ENCODE measurements around the gene RAB24.
"Not testable (repeated sequence)": the region's sequence is repeated elsewhere in the genome, so short reads cannot be mapped to it uniquely, and the experiment has no call there.

RAB24 gene

DNA sequence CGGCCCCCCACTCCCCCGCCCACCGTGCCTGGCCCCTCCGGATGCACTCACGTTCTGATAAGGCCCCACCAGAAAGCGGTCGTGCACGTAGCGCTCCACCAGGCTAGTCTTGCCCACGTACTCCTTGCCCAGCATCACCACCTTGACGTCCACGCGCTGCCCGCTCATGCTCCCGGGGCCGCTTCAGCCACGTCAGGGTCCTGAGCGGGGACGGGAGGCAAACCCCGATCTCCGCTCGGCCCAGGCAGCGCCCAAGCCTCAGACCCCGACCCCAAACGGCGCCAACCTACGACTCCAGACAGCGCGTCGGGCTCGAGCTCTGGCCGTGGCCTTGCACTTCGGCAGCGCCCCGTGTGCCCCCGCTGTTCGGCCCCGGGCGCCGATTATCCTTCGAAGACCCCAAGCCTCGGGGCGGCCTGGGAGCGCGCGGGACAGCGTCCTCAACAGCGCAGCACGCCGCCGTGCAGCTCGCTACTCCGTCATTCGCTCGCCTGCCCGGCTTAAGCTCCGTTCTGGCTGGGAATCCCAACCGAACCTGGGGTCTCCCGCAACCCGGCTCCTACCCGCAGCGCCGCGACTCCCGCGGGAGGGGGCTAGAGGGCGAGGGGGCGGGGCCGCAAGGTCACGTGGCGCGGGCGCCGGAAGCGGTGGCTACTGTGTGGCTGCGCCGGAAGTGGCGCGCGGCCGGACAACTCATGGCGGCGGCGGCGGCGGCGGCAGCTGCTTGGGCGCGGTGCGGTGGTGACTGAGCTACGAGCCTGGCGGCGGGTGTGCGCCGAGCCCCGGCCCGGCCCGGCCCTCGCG, at the start of gene RAB24, which contains the start of gene PRELID1:
TSS of gene RAB24 (minus strand) at position 599 of the 804 bp plus-strand sequence. CDS start at position 168, 431 bp downstream.
TSS of gene PRELID1 (plus strand) at position 679 of the 804 bp plus-strand sequence. CDS start 187 bp downstream, outside the sequence.
- peak; percentile 72 to 87 (median 82) for DNase-seq

DNA sequence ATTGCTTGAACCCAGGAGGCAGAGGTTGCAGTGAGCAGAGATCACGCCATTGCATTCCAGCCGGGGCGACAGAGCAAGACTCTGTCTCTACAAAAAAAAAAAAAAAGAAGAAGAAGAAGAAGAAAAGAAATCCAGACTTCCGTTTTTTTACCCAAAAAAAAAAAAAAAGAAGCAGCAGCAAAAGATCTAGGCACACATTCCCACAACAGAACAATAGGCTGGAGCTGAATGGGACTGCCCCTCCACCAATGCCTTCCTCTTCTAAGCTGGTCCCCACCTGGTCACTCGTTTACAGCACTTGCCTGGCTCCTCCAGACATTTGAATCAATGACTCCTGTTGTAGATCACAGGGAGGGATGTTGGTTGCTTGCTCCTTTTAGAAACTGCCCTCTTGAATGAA, 49.6 kb upstream of the RAB24 start:
- no peak for DNase-seq

DNA sequence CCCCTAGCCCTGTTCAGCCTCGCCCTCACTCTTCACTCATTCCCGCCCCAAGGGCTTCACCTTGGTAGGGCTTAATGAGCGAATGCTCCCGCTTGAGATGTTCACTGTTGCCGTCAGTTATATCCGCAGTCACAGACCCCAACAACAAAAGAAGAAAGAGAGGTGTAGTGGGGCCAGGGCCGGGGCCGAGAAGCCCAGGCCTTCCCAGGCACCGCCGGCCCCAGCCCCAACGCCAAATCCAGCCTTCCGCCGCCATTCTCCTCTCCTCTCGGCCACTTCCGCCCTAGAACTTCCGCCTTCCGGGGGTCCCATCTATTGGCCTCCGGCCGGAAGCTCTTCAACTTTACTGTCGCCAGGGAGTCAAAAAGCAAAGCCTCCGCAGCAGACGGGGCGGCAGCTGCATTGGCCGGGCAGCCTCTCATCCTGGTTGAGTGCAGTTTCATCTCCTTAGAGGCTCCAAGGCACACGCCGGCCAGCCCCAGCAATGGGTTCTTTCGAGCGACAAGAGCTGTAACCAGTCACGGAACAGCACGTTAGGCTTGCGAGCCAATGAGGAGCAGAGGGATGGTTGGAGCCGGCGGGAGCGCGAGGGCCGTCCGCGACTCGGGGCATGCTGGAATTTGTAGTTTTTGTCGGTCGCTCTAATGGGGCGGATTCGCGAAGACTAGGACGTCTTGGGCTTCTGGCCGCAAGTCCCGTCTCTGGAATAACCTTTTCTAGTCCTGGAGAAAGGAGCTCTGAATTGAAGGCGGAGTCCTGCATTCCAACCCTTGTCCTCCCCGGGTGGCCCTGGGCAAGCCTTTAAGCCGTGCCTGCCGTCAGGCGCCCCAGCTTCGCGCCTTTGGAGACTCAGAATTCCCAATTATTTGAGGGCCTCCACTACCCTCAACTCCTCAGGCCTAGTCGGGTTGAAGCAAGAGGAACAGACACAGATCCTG, 48.1 kb upstream of the RAB24 start, which contains the start of gene LMAN2:
TSS of gene LMAN2 (minus strand) at position 277 of the 938 bp plus-strand sequence. CDS start at position 256, 21 bp downstream.
- peak; percentile 85 to 99 (median 90) for DNase-seq

DNA sequence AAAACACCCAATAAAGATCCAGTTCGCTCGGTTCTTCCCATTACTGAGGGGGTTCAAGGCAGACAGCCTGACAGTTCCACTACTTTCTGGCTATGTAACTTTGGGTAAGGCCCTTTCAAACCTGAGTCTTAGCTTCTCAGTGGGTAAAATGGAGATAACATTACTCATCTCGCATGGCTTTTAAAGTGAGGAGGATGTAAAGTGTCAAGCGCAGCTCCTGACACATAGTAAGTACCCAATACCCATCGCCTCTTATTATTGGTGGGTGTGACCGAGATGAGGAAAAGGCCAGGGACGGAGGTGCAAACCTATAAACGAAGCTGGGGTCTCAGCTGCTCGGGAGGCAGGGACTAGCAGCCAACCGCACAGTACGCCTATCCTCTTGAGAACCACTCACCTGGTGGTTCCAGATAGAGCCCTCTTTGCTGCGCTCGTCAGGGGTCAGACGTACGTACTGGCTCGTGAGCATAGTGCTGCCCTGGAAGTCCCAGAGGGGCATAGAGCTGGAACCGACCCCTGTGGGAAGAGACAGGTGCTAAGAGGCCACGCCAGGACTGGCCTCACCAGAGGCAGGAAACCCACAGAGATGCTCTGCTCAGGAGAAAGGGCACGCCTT, 47.4 kb upstream of the RAB24 start:
- no peak for DNase-seq

DNA sequence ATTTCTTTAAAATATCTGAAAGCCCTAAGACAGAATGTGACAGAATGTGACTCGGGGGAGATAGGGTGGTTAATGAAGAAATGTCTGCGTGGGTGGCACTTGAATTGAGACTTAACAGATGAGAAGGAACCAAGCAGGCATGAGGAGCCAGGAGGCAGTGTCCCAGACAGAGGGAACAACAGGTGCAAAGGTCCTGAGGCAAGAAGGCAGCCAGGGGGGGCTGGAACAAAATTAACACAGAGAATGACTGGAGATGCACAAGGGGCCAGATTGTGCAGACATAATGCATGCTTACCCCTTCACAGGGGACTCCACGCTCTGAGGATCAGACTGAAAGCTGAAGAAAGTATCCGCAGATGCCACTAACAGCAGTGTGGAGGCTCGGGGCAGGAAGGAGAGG, 46.2 kb upstream of the RAB24 start:
- no peak for DNase-seq

DNA sequence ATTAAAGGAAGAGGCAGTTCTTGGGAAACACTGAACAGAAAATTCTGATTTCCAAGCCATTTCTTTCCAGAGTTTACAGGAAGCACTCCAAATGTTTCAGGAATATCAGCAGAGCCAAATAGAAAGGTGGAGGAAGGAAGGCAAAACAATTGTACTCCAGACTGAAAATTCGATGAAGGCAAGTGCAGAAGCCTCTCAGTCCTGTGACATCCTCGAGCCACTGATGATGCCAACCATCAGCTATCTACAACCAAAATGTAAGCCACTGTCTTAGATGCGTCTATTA, 45.8 kb upstream of the RAB24 start:
- DNase-seq, result no peak

DNA sequence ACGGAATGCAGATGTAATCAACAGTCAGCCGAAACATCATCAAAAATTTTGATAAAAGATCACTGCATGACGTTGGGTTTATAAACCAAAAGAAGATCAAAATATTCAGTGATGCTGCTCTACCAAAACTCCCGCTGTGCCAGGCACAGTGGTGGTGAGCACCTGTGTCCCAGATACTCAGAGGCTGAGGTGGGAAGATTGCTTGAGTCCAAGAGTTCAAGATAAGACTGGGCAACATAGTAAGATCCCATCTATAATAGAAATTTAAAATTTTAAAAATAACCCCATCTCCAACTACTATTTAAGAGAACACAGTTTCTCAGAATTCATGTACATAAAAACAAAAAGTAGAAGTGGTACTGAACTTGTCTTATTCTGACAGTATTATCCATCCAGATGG, 44.2 kb upstream of the RAB24 start:
- DNase-seq, result no peak

DNA sequence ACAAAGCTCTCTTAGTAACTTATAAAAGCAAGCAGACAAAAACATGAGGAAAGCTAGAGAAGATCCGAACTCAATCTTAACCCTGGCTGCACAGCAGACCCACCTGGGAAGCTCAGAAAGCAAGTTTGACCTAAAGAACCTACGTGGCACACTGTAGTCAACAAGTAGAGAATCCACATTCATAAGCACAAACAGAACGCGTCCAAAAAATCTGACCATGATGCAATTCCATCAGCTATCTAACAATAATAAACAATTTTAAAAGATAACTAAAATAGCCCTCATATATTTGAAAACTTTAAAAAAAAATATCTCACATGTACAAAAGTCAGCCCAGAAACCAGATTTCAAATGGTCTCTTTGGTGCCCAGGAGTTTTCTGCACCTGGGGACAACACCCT, 43.3 kb upstream of the RAB24 start:
- DNase-seq, result no peak

DNA sequence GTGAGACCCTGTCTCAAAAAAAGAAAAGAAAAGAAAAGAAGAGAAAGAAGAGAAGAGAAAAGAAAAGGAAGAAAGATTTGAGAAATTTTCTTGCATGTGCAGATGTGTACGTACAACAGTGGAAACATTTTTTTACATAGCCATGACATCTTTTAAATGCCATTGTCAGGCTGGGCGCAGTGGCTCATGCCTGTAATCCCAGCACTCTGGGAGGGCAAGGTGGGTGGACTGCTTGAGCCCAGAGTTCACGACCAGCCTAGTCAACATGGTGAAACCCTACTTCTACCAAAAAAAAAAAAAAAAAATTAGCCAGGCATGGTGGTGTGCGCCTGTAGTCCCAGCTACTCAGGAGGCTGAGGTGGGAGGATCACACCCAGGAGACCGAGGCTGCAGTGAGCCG, 41.4 kb upstream of the RAB24 start:
- DNase-seq, result no peak

DNA sequence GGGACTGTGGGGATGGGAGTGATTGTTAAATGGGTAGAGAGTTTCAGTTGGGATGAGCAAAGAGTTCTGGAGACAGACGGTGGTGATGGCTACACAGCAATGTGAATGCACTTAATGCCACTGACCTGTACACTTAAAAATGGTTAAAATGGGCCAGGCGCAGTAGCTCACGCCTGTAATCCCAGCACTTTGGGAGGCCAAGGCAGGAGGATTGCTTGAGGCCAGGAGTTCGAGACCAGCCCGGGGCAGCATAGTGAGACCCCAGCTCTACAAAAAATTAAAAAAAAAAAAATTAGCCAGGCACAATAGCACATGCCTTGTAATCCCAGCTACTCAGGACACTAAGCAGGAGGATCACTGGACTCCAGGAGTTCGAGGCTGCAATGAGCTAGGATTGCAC, 40.3 kb upstream of the RAB24 start:
- DNase-seq, result no peak

DNA sequence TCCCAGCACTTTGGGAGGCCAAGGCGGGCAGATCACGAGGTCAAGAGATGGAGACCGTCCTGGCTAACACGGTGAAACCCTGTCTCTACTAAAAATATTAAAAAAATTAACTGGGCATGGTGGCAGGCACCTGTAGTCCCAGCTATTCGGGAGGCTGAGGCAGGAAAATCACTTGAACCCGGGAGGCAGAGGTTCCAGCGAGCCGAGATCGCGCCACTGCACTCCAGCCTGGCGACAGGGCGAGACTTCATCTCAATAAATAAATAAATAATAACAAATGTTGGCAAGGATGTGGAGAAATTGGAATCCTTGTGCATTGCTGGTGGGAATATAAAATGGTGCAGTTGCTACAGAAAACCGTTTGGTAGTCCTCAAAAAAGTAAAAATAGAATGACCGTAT, 39.5 kb upstream of the RAB24 start:
- DNase-seq, result not testable (repeated sequence)

DNA sequence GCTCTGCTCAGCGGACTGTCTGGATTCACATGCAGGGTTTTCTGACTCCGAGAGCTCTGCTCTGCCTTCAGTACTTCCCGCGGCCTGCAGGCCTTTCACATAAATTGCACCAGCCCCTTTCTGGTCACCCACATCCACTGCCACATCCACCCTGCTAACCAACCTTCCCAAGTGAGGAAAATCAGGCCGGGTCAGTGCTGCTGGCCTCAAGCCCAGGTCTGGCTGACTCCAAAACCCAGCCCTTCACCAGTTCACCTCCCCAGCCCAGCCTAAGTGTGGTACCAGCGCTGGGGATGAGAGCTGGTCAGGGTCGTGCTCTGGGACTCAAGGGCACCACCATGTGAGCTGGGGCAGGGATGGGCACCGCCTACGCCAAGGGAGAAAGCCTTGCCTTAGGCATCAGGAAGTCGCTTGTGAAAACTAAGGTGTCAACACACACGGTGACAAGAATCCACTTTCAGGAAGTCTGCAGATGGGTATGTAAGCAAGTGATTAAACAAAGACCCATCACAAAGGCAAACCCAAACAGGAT, 35.7 kb upstream of the RAB24 start:
- no peak for DNase-seq

DNA sequence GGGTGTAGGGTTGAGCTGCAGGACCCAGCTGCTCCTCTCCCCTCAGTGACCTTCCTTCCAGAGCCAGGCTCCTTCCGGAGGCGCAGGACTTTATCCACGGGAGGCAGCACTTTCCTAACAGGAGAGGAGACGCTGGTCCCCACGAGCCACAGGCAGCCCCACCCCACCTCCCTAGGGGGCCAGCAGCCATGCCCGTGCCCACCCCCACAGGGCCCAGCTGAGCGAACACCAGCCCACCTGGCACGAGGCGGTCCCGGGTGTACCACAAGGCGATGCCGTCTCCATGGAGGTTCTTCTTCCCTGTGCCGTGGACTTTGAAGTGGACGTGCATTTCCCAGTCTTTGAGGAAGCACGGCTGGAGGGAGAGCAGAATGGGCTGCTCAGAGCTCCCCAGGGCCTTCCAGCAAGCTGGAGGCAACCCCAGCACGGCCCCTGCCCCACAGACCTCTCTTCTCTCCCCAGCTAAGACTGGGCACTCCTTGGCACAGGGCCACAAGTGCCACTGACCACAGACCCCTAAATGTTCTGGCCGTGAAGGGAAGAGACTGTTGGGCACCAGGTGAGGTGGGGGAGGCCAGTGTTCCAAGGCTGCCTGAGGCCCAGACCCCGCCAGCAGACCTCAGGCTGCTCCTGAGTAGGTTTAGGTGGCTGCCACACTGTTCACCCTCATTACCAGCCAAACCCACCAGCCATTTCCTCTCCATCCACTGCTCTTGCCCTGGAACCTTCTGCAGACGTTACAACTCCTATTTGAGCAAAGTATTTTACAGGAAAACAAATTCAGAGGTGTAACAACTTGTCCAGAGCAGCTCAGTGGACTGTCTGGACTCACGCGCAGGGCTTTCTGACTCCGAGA, 35.0 kb upstream of the RAB24 start:
- DNase-seq, result no peak

DNA sequence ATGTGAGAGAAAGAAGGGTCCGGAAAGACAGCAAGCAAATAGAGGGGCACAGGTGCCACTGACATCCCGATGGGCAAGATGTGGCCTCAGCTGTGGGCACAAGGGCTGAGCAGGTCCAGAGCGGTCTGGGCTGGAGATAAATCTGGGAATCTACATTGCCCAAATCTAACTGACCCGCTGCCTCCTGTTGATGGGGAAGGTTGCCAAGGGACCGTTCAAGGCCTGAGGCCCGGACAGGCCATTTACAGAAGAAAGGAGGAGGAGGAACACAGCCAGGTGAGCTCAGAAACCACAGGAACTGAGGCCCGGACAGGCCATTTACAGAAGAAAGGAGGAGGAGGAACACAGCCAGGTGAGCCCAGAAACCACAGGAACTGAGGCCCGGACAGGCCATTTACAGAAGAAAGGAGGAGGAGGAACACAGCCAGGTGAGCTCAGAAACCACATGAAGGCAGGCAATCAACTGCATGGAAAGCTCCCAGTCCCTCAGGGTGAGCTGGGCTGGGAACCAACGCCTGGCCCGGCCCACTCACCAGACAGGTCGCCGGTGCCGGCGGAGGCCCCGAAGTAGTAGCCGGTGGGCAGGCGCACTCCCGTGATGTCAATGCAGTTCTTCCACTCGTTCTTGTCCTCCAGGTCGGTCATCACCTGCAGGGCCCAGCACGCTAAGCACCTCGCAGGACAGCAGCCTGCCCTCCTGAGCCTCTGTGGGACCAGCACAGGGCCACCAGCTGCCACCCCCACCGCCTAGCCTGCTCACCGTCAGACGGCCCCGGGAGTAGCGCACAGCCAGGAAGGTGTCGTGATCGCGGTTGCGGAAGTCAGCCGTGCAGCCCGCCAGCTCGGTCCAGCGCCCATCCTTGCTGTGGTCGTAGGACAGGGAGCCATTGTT, 33.3 kb upstream of the RAB24 start:
- no peak for DNase-seq

DNA sequence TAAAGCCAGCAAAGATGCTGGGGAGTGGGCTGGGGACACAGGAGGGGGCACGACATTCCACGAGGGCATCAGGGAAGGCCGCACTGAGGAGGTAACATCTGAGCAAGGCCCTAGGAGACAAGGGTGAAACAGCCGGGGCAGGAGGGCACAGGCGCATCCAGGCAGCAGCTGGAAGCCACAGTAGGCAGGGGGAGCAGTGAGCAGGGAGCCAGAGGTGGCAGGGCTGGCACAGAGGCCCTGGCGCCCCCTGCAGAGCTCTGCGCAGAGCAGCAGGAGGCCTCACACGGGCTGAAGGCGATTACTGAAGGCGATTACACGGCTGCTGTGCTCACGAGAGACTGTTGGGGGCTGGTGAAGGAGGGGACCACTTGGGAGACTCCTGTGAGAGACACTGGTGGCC, 32.6 kb upstream of the RAB24 start:
- no peak for DNase-seq

DNA sequence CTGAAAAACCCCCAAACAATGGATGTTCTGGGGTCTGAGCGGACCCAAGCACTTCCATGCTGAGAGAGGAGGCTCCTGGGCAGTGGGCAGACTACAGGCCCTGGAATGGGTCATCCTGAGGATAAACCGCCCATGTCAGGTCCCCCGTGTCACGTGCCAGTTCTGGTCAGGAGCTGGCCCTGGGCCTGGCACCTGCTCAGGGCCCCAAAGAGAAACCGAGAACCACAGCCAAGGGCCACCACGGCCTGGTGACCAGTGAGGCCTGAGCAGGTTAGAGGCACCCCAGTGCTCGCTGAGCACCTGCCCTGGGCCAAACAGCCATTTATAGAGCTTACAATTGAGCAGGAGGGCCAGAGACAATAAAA, 32.2 kb upstream of the RAB24 start:
- DNase-seq, result no peak

DNA sequence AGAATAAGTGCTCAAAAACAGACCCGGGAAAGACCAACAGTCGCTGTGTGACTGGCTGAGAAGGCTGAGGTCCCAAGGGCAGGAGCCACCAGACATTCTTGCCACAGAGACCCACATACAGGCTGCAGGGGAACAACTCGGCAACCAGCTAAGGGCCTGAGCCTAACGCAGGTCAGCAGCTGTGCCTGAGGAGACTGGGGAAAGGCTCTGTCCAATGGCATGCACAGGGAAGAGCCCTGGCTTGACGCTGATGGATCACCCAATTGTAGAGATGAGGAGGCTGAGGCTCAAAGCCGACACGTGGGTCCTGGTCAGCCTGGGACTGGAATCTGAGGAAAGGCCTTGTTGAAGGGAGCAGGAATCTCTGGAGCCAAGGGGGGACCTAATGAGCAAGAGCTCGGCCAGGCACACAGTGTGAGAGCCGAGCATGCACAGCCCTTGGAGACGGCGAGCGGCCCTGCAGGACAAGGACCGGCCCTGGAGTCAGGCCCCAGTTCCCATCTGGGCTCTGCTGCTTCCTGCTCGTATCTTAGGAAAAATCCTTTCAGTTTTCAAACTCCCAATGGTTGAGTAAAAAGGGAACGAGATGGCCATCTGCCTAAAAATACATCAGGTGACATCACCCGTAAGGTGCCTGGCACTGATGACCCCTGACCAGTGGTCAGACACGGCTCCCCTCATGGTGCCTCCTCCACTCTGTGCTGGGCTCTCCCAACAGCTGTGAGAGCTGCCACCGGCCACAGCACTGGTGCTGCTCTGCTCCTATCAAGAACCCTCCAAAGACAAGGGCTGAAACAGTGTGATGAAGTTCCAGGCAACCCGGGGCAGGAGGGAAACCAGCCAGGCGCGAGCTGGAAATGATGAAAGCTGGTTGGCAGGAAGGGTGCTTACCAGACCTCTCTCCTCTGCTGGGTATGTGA, 31.5 kb upstream of the RAB24 start:
- DNase-seq, result no peak

DNA sequence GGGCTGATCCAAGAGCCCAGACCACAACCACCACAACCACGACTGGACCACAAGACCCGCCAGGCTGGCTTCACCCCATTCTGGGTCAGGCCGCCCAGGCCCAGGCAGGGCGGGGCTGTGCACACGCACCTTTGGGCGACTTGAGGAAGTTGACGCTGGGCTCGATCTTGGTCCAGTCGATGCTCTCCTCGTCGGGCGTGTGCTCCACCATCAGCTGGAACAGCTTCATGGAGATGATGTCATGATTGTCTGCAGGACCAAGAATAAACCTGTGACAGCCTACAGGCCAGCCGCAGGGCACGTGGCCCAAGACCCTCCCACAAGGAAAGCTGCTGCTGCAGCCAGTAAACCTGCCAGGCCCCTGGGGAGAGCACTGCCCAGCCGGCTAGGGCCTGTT, 30.6 kb upstream of the RAB24 start:
- no peak for DNase-seq

DNA sequence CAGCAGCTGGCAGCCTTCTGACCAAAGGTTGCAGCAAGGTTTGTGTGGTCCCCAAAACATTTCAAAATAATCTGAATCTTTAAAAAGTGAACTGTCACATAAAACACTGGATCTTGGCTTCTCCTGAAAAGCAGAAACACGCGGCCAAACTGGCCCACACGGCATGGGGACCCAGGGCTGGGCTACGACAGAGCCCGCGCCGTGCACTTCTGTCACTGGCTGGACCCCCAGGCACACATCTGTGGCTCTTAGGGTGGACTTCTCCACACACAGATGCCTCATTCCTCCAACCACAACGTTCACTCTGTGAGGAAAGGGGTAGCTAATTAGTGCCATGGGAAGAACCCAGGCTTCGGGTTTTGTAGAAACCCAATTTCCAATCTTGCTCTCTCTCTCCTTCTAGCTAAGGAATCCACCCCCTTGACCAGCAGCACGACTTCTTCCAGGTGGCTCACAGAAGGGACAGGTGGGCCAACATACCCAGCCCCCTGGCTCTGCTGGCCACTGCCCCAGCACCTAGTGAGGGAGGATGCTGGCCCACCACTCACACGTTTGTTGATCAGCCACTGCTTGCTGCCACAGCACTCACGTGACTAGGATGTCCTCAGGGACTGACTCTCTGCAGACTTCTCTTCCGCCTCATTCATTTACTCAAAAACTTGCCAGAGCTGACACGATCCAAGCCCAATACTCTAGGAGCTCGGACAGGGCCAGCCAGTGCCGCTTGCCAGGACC, 30.1 kb upstream of the RAB24 start:
- DNase-seq, result no peak
